M059J (cell line): Measurements from ENCODE around the gene TXNL1. TPM values are rescaled to one million over a fixed set of nuclear protein-coding genes. Genes with fewer than 3 reads are reported as not detected.
"Not testable (repeated sequence)": the region's sequence is repeated elsewhere in the genome, so short reads cannot be mapped to it uniquely, and the experiment has no call there.

ENCODE experiments used
- DNase-seq: peaks from one replicate; pipeline ENCODE4 v3.0.0-alpha.2; 2012; ENCODE audit warnings: low read depth
- total RNA-seq: library from RNA; depleted of rRNA; stranded (reverse); fragments of >200 nt; shearing (Covaris generic); gene quantifications from 2 replicates; pipeline ENCODE4 v1.2.3, GENCODE V29; 2014

Gene TXNL1
- total RNA-seq, 1 experiment from 2014 or later, result 123 TPM

GRCh38 chr18:56645415-56646016 lies 7.1 kb upstream of the TXNL1 start:
- DNase-seq, result no peak

DNA sequence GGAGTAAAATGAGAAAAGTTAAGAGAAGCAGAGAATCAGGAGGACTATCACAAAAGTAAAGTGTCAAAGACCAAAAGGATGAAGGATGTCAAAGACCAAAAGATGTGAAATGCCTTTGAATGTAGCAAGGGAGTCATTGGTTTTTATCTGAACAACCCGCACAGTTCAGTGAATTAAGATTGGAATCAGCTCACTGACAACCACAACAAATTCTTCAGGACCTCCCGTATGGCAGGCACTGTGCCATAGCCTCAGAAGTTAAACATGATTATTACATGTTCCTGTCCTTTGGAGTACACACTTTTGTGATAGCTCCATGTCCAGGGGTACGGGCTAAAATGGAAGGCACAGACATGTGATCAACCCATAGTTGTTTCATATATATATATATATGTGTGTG lies 5.0 kb upstream of the TXNL1 start:
- DNase-seq, result no peak

DNA sequence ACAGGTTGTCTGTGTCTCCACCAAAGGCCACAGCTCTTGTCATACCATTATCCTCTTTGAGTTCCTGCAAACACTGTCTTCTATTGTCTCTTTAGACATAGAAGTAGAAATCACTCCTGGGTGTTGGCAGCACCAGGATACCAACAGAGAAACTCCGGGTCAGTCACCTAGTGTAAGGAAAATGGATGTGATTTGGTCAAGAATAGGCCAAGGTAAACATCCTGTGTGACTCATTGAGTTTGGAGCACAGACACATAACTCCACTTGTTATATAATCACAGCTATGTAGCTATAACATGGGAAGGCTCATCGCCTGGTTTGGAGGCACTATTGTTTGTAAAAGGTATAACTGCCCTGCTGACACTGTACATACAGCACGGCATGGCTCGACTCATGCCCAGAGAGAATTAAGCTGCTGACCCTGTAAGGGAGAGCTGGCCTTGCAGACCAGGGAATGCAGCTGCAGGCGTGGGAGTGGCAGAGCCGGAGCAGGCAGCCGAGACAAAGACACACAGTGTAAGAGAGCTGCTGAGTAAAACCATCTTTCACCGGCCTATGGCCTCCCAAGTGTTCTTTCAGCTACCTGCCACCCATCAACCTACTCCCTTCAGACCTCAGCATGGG lies 3.4 kb upstream of the TXNL1 start:
- DNase-seq, result peak; percentile 76

GRCh38 chr18:56639571-56639970 lies 1.2 kb upstream of the TXNL1 start:
- no peak for DNase-seq

DNA sequence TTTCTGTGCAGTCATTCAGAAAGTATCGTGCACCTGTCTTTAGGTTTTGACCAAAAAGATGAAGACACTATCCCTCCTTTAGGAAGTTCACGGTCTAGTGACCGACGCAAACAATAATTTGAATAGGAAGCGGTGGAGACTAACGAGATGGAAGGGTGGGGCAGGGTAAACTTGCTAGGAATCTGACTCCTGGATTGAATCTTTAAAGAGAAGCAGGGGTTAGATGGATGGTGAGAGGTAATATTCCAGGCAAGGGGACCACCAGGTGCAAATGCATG lies 651 bp upstream of the TXNL1 start:
- no peak for DNase-seq

DNA sequence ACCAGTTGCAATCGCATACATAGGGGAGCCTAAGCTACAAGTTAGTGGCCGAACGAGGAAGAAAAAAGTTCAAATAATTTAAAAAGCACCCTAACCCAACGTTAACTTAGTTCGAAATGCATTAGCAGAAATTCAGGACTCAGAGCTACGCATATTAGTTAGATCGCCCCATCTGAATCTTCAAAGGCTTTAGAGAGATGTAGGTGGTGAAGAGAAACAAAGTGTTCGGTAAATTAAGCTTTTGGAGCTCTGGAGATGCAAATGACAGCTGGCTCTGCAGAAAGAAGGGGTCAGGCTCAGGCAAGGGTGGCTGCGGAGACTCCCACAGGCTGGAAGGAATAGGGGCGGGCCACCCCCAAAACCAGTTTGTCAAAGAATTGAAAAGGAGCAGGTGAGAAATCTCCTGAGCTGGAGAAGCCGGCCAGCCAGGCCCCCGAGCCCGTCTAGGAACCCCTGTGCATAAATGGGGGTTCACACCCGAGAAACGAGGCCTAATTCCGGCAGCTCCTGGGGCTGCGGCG lies 621 bp downstream of the TXNL1 start:
- no peak for DNase-seq

DNA sequence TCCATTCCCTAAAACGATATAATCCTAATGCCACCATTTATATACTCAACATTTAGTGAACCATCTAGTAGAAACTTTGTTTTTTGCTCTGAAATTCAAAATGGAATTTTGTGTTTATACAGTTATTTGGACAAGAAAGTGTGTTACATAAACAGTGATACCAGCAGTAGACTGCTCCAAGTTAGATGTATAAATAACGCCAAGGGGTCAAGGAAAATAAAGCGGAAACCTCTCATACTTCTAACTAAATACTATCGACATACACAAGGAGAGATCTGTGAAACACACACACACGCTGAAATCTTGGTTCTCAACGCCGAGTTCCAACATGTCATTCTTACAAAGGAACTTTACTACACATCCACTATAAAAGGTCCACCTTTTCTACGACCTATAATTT lies 1.2 kb downstream of the TXNL1 start:
- no peak for DNase-seq

DNA sequence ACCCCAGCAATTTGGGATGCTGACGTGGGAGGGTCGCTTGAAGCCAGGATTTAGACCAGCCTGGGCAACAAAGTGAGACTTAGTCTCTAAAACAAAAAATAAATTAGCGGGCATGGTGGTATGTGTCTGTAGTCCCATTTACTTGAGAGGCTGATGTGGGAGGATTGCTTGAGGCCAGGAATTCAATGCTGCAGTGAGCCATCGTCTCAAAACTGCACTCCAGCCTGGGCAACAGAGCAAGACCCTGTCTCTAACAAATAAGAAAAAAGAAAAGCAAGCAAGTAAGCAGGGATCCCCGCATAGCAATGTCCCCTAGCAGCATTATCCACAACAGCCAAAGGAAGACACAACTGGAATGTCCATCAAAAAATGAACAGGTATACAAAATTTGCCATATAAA lies 3.4 kb downstream of the TXNL1 start:
- no peak for DNase-seq

GRCh38 chr18:56632070-56633022 lies 6.0 kb downstream of the TXNL1 start:
- DNase-seq, result no peak

- no peak for DNase-seq
Measured at GRCh38 chr18:56627991-56628390, 10.4 kb downstream of the TXNL1 start.

- no peak for DNase-seq
Measured at GRCh38 chr18:56615738-56616520, 22.5 kb downstream of the TXNL1 start.

- no peak for DNase-seq
Measured at GRCh38 chr18:56606618-56607017, 31.8 kb downstream of the TXNL1 start.

DNA sequence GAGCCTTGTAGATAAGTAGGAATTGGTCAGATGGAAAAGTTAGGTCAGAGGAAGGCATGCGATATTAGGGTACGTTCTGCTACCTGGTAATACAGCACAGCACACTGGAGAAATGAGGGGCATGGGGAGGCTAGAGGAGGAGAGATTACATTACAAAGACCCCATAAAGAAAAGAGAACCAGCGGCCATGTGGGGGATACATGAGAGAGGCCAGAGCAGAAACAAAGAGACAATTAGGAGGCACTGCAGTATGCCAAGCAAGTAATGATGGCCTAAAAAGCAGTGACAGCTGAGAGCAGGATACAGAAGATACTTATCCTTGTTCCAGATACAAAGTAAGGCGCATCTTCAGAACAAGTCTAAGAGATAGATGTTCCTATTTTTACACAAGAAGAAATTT lies 40.0 kb downstream of the TXNL1 start:
- no peak for DNase-seq

- DNase-seq, result peak; percentile 55
Measured at GRCh38 chr18:56593906-56594305, 44.5 kb downstream of the TXNL1 start.

DNA sequence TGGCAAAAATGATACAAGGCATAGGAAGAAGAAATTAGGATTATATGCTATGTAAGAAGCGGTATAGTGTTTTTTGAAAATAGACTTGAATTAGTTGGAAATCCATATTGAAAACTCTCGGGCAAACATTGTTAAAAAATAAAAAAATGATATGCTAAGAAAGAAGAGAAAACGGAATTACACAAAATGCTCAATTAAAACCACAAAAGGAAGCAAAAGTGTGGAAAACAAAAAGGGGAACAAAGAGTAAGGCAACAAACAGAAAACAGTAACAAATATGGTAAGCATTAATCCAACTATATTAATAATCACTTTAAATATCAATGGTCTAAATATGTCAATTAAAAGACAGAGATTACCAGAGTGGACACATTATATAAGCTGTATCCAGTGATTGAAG lies 58.4 kb downstream of the TXNL1 start:
- no peak for DNase-seq

DNA sequence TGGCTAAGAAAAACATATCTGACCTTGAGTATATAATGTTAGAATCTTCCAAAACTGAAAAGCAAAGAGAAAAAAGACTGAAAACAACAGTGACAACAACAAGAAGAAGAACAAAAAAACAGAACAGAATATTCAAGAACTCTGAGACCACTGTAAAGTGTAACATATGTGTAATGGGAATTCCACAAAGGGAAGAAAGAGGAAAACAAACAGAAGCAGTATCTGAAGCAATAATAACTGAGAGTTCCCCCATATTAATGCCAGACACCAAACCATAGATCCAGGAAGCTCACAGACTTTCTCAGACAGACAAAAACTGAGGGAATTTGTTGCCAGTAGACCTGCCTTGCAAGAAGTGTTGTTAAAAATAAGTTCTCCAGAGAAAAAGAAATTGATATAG lies 58.9 kb downstream of the TXNL1 start:
- DNase-seq, result no peak

DNA sequence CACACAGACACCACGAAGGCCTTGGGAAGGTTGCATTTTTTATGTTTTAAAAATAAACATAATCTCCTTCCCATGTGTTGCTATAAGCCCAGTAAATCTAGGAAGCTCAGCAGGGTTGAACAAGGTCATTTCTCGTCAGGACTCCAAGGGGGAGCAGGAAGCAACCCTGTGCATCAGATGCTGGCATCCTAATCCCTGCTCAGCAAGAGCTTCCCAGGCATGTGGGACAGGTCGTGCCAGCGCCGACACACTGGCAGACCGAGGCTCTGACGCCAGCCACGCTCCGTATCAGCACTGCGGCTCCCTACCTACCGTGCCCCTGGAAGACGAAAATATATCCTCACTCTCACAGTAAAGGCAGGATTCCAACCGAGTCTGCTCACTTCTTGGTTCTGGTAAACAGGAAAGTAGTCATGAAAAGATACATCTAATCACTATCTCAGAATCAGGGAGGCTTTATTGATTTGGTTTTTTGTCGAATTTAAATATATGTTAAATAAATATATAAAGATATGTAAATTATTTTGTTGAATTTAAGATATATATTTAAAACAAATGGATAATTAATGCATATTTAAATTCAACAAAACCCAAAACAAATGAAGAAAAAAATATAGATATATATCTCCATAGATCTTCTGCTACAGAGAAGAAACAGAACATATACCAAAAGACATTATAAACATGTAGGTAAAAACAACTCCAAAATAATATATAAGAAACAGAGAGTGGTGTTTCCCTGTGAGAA lies 61.4 kb downstream of the TXNL1 start:
- DNase-seq, result no peak

- DNase-seq, result peak; percentile 70
Measured at GRCh38 chr18:56575819-56576663, 62.4 kb downstream of the TXNL1 start.

DNA sequence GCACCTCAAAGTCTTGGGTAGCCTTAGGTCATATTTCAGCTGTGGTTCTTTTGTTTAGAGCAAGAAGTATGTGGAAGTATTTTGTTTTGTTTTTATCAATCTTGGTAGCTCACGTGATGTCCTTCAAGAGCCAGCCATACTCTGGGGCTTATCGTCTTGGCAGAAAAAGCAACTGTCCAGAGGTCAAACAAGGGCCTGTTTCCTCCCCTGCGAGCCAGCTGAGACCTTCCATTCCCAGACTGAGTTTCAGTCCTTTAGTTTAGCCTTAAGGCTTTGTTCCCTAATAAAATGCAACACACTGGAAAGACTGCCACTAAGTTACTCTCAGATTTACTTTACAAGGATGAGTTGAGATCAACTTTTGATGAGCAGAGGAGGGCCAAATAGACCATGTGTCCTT lies 63.5 kb downstream of the TXNL1 start:
- peak; percentile 84 for DNase-seq

DNA sequence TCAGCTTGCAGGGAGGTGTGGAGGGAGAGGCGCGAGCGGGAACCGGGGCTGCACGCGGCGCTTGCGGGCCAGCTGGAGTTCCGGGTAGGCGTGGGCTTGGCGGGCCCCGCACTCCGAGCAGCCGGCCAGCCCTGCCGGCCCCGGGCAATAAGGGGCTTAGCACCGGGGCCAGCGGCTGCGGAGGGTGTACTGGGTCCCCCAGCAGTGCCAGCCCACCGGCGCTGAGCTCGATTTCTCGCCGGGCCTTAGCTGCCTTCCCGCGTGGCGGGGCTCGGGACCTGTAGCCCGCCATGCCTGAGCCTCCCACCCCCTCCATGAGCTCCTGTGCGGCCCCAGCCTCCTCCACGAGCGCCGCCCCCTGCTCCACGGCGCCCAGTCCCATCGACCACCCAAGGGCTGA lies 66.1 kb downstream of the TXNL1 start:
- not testable (repeated sequence) for DNase-seq
